Skin of body (tissue), 2 donors: ENCODE data around the gene AUTS2. TPM values are rescaled to one million over a fixed set of nuclear protein-coding genes. Genes with fewer than 3 reads are reported as not detected.

Source experiments
- DNase-seq: peaks from one replicate; lab custom pipeline; 2025; lab: John Stamatoyannopoulos, UW
- total RNA-seq: library from RNA; depleted of rRNA; stranded (reverse); fragments of >200 nt; gene quantifications from one replicate; pipeline ENCODE4 v1.2.3, GENCODE V29; 2014

Gene AUTS2
- total RNA-seq, 1 donor from 2014 or later = 61.0 TPM

DNA sequence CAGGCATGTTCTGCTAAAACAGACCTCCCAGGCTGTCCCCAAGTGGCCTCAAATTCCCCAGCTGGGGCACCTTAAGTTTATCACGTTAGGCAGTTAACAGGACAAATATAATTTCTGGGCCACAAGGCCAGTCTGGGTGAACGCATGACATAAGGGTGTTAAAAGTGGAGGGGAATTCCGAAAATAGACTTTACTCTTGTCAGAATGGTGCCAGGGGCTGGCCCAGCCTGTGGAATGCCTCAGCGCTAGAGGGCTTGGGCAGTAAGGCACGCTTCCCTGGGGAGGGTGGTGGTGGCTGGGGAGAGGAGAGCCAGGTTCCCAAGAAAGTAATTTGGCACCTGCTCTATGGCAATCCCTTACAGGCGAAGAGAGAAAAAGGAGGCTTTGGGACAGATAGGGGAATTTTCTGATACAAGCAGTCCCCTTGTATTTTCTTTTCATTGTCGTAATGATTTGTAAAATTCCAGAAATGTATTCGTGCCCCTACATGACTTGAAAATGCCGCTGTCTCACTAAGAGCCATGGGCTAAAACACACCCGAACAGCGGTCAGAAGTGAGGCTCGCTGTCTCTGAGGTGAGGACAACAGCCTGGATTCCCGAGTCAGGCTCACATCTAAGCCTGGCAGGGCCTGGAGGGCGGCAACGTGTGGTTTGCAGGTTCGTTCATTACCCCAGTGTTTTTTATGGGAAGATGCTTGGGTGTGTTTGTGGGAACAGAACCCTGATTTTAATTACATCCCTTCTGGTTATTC, 1070.5 kb downstream of the AUTS2 start:
- DNase-seq = peak; percentile 2

DNA sequence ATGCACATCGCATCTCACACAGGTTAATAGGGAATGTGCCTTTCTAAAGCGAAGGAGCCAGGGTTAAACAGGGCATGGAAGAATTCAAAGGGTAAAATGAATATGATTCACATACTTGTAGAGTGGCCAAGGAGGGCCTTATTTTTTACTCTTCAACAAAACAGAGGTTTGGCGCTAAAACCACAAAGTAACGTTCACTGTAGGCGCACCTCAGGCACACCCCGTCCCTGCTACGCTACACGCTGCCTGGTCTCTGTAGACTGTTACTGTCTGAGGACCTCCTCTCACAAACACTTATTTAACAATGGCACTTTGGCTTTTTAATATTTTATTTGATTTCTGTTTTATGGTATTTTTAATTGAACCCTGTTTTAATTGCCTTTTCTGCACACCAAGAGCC, 1071.6 kb downstream of the AUTS2 start:
- DNase-seq = no peak

DNA sequence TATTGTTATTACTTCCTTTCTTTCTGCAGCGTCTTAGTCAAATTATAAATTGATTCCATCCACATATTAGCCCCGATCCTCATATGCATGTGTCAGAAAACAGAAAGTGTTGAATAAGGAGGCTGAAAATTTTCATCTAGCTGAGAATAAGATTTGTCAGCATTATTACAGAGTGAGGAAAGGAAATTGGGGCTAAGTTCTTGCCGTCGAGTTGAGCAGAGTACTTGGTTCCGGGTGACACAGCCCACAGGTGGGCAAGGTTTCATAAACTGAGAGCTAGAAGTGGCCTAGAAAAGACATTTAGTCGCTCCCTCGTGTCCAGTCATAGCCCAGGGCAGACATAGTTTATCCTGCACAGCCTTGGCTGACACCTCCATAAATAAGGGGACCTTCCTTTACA, 1072.0 kb downstream of the AUTS2 start:
- DNase-seq = no peak

GRCh38 chr7:70673778-70674570, 1075.7 kb downstream of the AUTS2 start:
- no peak for DNase-seq

DNA sequence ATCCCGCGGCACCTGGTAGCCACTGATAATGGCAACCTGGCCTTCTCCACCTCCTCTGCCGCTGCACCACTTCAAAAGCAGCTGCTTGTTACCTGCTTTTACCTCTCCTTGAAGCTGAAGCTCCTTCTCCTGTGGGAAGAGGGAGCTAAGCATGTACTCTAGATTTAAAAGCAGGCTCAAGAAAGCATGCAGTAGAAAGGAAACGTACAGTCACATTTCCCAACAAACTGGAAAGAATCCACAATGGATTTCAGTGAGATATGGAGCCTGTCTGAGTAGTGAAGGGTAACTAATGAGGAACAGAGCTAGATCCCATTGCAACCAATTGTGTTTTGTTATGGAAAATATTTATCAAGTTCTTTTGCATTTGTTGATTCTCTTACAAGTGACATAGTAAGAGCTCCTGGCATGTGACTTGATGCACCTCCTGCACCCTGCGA, 1076.3 kb downstream of the AUTS2 start:
- DNase-seq = peak; percentile 13

DNA sequence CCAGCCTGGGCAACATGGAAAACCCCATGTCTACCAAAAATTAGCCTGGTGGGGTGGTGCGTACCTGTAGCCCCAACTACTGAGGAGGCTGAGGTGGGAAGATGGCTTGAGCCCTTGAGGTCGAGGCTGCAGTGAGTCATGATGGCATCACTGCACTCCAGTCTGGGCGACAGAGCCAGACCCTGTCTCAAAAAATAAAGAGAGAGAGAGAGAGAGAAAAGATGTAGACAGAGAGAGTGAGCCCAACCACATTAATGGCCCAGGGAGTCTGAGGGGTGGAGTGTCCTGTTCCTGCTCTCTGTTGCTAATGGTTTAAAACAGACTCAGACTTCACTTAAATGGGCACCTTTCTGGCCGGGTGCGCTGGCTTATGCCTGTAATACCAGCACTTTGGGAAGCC, 1078.0 kb downstream of the AUTS2 start:
- no peak for DNase-seq

- DNase-seq = no peak
Observed at GRCh38 chr7:70678621-70679251, 1080.5 kb downstream of the AUTS2 start.

DNA sequence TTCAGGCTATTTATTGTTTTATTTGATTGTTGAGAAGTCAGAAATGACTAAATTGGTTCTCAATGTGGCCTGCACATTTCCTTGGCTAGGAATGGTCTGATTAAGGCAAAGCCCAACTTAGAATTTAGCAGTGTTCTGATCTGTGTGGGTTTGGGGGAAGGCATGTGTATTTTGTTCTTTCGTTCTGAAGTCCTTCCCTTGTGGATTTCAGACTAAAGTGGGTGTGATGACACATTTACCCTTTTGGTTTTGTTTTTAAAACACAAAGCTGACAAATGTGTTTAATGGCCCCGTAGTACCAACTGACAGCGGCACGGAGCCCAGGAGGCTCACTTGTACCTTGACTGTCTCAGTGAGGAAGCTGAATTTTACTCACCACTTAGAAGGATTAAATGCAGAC, 1081.4 kb downstream of the AUTS2 start:
- DNase-seq = peak; percentile 83

GRCh38 chr7:70680306-70680705, 1082.0 kb downstream of the AUTS2 start:
- no peak for DNase-seq

DNA sequence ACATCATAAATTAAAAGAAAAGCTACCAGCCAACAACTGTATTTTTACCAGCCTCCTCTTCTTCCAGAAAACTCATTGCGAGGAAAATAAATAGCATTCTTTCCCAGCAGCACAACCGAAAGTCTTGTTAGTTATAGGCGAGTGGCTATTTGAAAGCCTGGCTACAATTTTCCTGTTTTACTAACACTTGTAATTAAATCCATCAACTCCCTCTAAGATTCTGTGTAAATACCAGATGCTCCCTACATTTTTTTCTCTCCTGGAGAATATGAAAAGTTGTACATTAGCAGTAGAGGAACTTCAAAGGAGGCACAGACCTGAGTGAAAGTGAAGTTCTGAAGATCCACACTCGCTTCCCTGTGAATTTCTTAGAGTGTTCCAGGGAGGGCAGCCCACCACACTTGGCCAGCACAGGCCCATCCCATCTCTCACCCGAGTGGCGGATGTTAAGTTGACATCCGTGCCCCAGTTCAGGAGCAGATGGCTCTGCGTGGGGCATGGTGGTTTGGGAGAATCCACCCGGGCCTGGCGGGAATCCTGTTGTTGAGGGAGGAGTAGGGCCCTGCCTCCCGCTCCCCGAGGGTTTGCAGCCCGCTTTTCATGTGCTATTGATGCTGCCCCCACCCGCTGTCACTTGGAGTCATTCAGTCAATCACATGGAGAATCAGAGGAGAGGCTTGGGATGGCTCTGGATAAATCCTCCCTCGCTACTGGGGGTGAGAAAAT, 1082.6 kb downstream of the AUTS2 start:
- peak; percentile 31 for DNase-seq

DNA sequence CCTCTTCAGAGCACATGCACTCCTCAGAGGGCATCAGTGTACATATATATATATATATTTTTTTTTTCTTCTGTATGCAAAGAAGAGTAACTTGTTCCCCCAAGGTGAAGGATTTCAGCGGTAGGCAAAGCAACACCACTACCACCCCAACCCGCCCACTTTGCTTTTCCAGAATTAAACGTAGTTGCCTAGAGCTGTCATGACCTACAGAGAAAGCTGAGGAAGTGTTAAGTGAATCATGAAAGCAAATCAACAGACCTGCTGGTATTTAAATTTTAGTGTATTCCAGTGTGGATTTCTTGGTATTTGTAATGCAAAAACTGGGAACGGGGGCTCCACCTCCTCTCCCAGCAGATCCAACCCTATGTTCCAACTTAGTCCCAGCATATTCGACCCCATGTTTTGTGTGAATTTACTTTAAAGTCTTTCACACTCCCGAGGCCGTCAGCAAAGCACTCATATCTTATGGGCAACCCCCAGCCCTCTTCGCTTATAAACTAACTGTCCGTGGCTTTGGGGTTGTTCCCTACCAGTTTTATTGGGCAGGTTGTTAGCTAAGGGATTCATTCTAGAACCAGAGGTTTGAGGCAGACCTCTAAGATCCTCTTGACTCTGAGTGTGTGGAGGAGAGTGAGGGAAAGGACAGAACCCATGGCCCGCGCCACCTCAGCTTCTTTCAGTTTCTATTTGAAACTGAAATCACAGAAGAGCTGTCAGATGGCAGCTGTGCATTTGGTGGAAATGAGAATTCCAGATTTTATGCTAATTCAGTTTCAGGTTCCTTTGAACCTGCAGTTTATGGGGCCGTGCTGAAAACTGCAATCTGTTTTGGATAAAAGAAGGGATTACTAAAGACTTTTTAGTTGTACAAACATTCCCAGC, 1083.4 kb downstream of the AUTS2 start:
- DNase-seq = no peak

DNA sequence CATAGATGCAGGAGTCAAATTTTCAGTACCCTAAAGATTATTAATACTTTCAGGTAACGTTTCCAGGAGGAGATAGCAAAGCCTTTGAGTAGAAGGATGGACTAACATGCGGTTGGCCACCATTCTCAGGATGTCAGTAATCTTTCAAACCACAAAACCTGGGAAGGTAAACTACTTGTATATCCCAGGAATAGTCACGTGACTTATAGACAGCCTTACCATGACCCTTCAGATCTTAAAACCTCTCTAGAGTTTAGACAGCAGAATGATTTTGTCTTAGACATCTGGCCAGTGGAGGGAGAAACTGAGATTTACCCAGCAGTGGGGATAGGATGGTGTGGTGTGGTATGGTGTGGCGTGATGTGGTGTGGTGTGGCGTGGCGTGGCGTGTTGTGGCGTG, 1085.9 kb downstream of the AUTS2 start:
- DNase-seq = no peak

DNA sequence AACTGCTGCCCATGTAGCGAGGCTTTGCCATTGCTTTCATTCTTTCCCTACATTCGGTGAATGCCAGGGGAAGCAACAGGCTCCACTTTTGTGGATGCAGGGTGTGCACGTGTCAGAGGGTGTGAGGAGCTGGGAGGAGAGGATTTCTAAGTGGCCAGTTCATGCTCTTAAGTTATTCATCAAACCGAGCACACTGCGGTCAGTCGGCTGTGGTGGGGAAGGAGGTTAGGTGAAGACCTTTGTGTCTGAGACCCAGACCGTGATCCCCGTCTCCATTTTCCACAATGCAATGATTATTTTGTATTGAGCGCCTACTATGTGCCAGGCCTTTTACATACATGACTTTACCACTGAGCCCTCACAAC, 1095.0 kb downstream of the AUTS2 start:
- no peak for DNase-seq

DNA sequence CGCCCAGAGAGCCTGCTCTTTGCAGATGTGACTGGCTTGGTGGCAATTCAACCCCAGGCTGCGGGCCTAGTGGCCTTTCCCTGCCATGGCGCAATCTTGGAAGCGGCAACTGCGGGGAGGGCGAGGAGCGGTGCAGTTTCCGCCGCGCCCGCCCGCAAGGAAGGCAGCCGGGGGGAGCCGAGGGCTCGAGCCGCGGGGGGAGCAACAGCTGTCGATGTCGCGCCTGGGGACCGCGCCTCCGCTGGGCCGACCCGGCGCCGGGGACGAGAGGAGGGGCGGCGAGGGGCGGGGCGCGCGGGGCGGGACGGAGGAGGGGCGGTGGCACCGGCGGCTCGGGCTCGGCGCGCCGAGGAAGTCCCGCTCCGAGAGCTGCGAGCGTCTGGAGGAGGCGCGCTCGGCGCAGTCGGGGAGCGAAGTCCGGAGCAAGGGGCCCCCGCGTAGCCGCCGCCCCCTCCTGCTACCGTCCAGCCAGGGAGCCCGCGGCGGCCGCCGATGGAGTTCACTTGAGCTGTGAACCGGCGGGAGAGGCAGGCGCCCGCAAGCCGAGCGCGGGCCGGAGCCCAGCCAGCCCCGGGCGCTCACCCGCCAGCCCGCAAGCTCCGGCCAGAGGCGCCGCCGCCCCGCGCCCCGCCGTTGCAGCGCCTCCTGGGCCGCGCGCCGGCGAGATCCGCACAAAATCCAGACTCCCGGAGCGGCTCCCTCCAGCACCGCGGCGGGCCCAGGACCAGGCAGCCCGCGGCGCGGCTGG, 1095.6 kb downstream of the AUTS2 start:
- peak; percentile 55 for DNase-seq

- DNase-seq = peak; percentile 1
Observed at GRCh38 chr7:70694434-70694970, 1096.2 kb downstream of the AUTS2 start.

GRCh38 chr7:70694971-70695794, 1096.9 kb downstream of the AUTS2 start:
- no peak for DNase-seq

- DNase-seq = no peak
Observed at GRCh38 chr7:70695795-70696083, 1097.5 kb downstream of the AUTS2 start.

DNA sequence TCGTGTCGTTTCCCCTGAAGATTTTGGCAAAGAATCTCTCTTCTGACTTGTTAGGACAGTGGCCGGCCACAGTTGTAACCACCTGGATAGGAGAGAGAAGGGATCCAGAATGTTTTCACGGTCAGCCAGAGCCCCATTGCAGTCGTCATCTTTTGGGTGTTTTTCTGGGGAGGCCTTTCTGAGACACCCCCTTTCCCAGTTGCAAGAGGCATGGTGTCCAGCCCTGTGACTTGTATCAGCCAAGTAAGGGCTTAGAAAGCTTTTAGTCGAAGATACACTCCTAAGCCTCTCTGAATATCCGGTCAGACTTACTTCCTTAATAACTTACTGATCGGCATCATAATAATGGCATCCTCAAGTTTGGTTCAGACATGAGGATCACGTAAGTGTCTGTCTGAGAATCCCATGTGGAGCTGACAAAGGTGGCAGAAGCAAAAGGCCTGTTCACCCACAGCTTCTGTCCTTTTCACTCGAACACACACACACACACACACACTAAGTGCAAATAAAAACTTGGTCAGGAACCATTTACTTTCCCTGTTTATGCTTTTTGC, 1098.0 kb downstream of the AUTS2 start:
- peak; percentile 8 for DNase-seq
